GM12872 (cell line): Measurements from ENCODE around the gene PXYLP1.
A peak's percentile ranks its signal among the peaks of the same experiment; 100 is the strongest.

Experiments
- TF ChIP-seq, protein P1 (sequence below): IDR thresholded peaks from 3 replicates; pipeline ENCODE4 v1.5.1; 2011; ENCODE audit warnings: low read depth, mild to moderate bottlenecking, low read length, moderate library complexity; ENCODE audit not compliant: insufficient read depth

The PXYLP1 gene, protein sequence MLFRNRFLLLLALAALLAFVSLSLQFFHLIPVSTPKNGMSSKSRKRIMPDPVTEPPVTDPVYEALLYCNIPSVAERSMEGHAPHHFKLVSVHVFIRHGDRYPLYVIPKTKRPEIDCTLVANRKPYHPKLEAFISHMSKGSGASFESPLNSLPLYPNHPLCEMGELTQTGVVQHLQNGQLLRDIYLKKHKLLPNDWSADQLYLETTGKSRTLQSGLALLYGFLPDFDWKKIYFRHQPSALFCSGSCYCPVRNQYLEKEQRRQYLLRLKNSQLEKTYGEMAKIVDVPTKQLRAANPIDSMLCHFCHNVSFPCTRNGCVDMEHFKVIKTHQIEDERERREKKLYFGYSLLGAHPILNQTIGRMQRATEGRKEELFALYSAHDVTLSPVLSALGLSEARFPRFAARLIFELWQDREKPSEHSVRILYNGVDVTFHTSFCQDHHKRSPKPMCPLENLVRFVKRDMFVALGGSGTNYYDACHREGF

DNA sequence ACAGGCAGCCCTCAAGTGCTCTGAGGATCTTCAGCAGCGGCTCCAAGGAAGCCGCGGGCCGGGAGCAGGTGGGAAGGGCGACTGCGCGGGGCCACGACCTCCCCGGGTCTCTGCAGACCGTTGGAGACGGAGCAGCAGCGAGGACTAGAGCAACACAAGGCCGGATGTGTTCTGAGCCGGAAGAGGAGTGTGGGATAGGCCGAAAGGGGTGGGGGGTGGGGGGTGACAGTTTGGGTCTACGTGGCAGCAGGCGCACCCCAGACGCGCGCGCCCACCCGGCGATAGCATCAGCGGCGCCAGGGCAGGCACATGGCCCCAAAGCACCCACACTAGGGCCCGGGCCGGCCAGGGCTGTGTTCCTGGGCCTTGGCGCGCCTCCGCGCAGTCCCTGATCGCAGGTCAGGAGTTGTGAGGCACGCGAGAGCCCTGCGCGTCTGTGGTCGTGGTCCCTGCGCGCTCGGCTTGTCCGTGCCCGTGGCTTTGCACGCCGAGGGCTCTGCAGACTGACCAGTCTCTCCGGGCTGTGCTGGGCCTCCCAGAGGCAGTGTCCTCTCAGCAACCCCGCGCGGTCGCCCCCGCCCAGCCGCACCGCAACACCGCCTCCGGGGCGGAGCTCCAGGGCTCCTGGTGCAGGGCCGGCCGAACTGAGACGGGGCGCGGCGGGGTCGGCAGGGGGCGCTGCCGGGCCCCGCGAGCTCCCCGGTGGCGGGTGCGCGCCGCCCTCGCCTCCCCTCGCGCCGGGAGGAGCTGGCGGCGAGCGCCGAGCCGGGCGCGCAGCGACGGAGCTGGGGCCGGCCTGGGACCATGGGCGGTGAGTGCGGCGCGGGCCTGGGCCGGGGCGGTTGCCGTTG is at the start of gene PXYLP1:
TSS of gene PXYLP1 (plus strand) at position 725 of the 851 bp plus-strand sequence. CDS start 28,351 bp downstream, outside the sequence.
- TF ChIP-seq, protein P1, sequence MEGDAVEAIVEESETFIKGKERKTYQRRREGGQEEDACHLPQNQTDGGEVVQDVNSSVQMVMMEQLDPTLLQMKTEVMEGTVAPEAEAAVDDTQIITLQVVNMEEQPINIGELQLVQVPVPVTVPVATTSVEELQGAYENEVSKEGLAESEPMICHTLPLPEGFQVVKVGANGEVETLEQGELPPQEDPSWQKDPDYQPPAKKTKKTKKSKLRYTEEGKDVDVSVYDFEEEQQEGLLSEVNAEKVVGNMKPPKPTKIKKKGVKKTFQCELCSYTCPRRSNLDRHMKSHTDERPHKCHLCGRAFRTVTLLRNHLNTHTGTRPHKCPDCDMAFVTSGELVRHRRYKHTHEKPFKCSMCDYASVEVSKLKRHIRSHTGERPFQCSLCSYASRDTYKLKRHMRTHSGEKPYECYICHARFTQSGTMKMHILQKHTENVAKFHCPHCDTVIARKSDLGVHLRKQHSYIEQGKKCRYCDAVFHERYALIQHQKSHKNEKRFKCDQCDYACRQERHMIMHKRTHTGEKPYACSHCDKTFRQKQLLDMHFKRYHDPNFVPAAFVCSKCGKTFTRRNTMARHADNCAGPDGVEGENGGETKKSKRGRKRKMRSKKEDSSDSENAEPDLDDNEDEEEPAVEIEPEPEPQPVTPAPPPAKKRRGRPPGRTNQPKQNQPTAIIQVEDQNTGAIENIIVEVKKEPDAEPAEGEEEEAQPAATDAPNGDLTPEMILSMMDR, result peak; percentile 62; the same call in 2 of the 3 replicates

DNA sequence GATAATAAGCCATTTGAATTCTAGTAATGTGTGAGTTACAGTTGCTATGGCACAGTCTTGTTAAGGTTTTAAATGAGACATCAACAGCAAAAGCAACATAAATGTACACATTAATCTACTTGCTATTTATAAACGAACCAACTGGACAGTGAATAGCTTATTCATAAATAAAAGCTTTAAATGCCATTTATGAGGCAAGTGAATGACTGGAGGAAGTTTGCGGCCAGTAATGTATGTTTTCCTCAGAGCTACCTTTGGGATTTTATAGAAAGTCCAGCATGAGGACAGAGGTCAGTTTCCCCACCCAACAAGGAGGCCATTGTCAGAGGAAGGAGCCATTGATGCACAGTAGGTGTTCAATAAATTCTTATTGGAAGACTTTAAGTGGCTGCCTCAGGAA is 48.0 kb upstream of the PXYLP1 start:
- TF ChIP-seq, protein P1, result no peak

DNA sequence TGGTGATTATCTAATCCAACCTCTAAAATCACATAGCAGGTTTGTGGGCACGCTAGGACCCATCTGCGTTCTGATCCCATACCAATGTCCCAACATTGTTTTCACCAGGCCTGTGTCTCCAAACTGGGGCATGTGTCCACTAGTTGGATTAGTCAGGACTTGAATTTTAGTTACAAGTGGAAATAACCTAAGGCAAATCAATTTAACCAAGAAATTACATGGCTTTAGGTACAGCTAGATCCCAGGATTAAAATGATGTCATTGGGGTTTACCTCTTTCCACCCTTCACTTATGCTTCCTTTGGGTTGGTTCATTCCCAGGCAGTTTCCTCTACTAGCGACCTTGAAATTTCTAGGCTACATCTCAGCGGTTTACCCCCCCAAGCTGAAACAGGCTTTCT is 47.2 kb upstream of the PXYLP1 start:
- TF ChIP-seq, protein P1, result no peak

DNA sequence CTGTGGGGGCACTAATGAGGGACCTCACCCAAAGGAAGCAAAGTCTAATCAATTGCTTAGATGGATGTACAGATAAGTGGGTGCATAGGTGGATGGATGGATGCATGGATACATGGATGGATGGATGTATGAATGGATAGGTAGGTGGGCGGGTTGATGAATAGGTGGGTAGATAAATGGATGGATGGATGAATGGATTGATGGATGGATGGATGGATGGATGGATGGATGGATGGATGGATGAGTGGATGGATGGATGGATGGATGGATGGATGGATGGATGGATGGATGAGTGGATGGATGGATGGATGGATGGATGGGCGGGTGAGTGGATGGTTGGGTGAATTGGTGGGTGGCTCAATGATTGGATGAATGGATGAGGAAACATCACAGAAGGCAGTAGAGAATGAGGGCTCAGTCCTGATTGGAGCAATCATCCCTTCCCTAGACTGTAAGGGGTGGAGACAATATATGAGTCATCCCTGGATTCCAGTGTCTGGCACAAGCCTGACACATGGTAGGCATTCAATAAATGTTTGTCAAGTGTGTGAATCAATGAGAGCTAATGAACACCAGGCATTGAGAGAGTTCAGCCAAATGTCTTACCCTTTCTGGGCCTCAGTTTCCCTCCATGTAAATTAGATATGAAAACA is 40.4 kb upstream of the PXYLP1 start:
- TF ChIP-seq, protein P1, result no peak

DNA sequence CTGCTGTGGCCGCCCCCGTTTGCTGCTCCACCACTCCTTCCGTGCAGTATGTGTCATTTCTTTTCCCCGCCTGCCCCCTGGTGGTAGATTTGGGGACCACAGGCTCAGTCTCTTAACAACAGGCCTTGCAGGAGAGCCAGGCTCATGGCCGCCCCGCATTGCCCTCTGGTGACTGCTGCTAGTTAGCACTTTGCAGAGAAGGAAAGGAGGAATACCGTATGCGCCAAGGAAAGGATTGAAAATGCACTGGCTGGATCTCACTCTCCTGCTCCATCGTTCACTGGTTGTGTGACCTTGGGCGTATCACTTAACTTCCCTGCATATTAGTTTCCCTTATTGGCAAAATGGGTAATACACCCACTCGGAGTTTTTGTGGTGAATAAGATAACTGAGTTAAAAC is 39.3 kb upstream of the PXYLP1 start:
- TF ChIP-seq, protein P1, result peak; percentile 92

DNA sequence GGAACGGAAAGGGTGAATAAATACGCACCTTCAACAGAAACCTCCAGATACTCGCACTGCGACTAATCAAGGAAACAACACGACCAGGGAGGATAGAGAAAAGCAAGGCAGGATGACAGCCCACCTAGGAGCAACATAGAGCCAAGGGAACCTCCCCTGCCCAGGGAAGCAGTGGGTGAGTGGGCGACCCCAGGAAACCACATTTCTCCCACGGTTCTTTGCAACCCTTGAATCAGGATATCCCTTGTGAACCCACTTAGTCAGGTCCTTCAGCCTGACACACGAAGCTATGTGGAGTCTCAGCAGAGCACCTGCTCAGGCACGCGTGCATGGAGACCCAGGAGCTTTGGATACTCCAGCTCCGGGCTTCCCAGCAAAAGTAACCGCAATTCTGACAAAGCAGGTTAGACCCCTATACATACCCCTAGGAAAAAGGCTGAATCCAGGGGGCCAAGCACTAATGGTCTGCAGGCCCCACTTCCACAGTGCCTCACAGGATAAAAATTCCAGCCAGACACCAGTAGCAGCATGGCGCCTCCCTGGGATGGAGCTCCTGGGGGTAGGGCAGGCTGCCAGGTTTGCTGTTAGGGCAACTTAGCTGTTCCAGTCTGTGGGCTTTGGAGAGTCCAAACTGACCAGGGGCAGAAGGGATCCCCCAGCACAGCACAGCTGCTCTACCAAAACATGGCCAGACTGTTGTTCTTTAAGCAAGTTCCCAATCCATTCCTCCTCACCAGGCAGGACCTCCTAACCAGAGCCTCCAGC is 38.4 kb upstream of the PXYLP1 start:
- TF ChIP-seq, protein P1, result no peak
